ENCODE data around the gene CACNA1C. TPM values are rescaled to one million over a fixed set of nuclear protein-coding genes. Genes with fewer than 3 reads are reported as not detected.

Gene CACNA1C
- total RNA-seq, 2 donors from 2014 or later, result 70.0 to 127 TPM

GRCh38 chr12:2344476-2344875 lies 291.7 kb downstream of the CACNA1C start:
- no peak overlapping the region for H3K4me3 ChIP-seq
- H3K4me1 ChIP-seq (ENCODE audit: control insufficient read depth in 1 of 2, low read depth in 2 of 2), result peaks cover 68 to 99% of the 10 kb centered on the region in 2 donors
- H3K36me3 ChIP-seq, result no peaks in the 10 kb centered on the region
- H3K27me3 ChIP-seq (replicated peaks; ENCODE audit: insufficient read depth), result no peaks in the 10 kb centered on the region
- H3K9me3 ChIP-seq, result no peaks in the 10 kb centered on the region
- DNase-seq (ENCODE audit: low spot score) (no peak), ATAC-seq (ENCODE audit: insufficient number of reproducible peaks, low FRiP score, low read depth) (no peak)
- no peak for TF ChIP-seq CTCF (IDR thresholded peaks at IDR 0.05)
- H3K27ac ChIP-seq, result peak overlapping the region; percentile 87

- no peak for TF ChIP-seq CTCF (IDR thresholded peaks at IDR 0.05)
- Histone ChIP-seq H3K36me3 (no peaks in the 10 kb centered on the region), H3K27ac (peak overlapping the region; percentile 87), H3K9me3 (no peaks in the 10 kb centered on the region), H3K4me3 (no peak overlapping the region), H3K27me3 (replicated peaks; ENCODE audit: insufficient read depth) (no peaks in the 10 kb centered on the region), H3K4me1 (ENCODE audit: control insufficient read depth in 1 of 2, low read depth in 2 of 2) (peaks cover 68 to 99% of the 10 kb centered on the region in 2 donors)
- no peak for ATAC-seq (ENCODE audit: insufficient number of reproducible peaks, low FRiP score, low read depth)
- no peak for DNase-seq (ENCODE audit: low spot score)
These were observed 292.1 kb downstream of the CACNA1C start for GRCh38 chr12:2344885-2345284.

GRCh38 chr12:2345902-2346301 lies 293.1 kb downstream of the CACNA1C start:
- no peak for ATAC-seq (ENCODE audit: insufficient number of reproducible peaks, low FRiP score, low read depth)
- Histone ChIP-seq H3K27ac (peak overlapping the region; percentile 87), H3K4me1 (ENCODE audit: control insufficient read depth in 1 of 2, low read depth in 2 of 2) (peaks cover 68 to 97% of the 10 kb centered on the region in 2 donors), H3K9me3 (no peaks in the 10 kb centered on the region), H3K27me3 (replicated peaks; ENCODE audit: insufficient read depth) (no peaks in the 10 kb centered on the region), H3K36me3 (no peaks in the 10 kb centered on the region), H3K4me3 (no peak overlapping the region)
- no peak for DNase-seq (ENCODE audit: low spot score)
- TF ChIP-seq CTCF (IDR thresholded peaks at IDR 0.05), result no peak

DNA sequence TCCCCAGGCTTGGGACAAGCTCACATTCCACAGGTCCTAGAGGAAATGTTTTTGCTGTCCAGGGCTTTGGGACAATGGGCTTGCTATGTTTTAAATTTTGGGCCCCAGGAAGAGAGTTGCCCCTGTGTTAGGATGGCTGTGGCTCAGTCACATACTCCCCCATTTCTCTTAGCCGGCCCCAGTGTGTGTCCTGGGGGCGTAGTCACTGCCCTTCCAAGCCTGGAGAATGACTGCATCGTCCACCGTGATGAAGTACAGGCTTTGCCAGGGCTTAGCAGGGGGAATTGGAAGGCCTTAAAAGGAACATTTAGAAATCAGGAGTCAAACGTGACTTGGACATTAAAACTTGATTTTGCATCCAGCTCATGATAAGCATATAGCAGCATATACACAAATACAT lies 293.6 kb downstream of the CACNA1C start:
- no peaks in the 10 kb centered on the region for H3K36me3 ChIP-seq

DNA sequence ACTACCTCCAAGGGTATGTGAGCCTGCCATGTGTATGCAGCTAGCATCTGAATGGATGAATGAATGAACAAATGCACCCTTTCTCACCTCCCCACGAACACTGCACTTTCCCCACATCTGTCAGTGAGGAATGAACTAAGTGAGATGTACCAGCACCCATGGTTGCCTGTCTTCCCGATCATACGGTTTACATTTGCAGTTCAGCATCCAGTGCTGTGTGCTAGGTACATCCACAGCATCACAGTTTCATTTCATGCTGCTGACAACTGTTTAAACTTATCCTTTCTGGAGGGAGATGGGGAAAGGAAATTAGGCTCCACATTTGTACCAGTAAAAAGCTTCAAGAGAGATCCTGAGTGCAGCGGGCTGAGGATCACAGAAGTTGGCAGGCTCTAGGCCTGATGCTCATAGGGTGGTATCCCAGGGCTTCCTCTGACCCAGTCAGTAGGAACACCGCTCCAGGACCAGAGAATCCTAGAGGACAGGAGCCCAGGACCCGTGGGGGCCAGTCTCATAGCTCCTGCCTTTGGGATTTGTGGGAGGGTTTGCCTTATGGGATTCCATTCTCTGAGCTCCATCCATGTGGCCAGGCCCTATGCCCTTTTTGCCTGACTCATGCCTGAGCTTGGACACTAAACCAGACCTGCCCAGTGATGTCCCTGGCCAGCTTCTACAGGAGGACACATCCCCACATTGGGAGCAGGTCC lies 294.5 kb downstream of the CACNA1C start:
- Histone ChIP-seq H3K36me3 (no peaks in the 10 kb centered on the region), H3K4me3 (no peak overlapping the region), H3K27ac (peak overlapping the region; percentile 87), H3K4me1 (ENCODE audit: control insufficient read depth in 1 of 2, low read depth in 2 of 2) (peaks cover 60 to 90% of the 10 kb centered on the region in 2 donors), H3K9me3 (no peaks in the 10 kb centered on the region), H3K27me3 (replicated peaks; ENCODE audit: insufficient read depth) (no peaks in the 10 kb centered on the region)
- no peak for TF ChIP-seq CTCF (IDR thresholded peaks at IDR 0.05)
- ATAC-seq (ENCODE audit: insufficient number of reproducible peaks, low FRiP score, low read depth) (no peak), DNase-seq (ENCODE audit: low spot score) (no peak)

More for the DNA sequence above, 293.6 kb downstream of the CACNA1C start:
- no peaks in the 10 kb centered on the region for H3K27me3 ChIP-seq (replicated peaks; ENCODE audit: insufficient read depth)
- no peak for ATAC-seq (ENCODE audit: insufficient number of reproducible peaks, low FRiP score, low read depth)
- TF ChIP-seq CTCF (IDR thresholded peaks at IDR 0.05), result no peak
- no peak overlapping the region for H3K4me3 ChIP-seq
- H3K9me3 ChIP-seq, result no peaks in the 10 kb centered on the region
- H3K27ac ChIP-seq, result peak overlapping the region; percentile 87
- peaks cover 62 to 97% of the 10 kb centered on the region in 2 donors for H3K4me1 ChIP-seq (ENCODE audit: control insufficient read depth in 1 of 2, low read depth in 2 of 2)
- no peak for DNase-seq (ENCODE audit: low spot score)

Measured in thoracic aorta (tissue), 2 donors.